Activated CD4-positive, CD25-positive, alpha-beta regulatory T cell treated with anti-CD3 and anti-CD28 coated beads, Interleukin-2, amount 50 U/mL, for 72 hours (primary cell): ENCODE results near the gene WRAP73.

Experiments
- DNase-seq: peaks from one replicate; pipeline ENCODE4 v3.0.0; 2021

Gene WRAP73, protein sequence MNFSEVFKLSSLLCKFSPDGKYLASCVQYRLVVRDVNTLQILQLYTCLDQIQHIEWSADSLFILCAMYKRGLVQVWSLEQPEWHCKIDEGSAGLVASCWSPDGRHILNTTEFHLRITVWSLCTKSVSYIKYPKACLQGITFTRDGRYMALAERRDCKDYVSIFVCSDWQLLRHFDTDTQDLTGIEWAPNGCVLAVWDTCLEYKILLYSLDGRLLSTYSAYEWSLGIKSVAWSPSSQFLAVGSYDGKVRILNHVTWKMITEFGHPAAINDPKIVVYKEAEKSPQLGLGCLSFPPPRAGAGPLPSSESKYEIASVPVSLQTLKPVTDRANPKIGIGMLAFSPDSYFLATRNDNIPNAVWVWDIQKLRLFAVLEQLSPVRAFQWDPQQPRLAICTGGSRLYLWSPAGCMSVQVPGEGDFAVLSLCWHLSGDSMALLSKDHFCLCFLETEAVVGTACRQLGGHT

DNA sequence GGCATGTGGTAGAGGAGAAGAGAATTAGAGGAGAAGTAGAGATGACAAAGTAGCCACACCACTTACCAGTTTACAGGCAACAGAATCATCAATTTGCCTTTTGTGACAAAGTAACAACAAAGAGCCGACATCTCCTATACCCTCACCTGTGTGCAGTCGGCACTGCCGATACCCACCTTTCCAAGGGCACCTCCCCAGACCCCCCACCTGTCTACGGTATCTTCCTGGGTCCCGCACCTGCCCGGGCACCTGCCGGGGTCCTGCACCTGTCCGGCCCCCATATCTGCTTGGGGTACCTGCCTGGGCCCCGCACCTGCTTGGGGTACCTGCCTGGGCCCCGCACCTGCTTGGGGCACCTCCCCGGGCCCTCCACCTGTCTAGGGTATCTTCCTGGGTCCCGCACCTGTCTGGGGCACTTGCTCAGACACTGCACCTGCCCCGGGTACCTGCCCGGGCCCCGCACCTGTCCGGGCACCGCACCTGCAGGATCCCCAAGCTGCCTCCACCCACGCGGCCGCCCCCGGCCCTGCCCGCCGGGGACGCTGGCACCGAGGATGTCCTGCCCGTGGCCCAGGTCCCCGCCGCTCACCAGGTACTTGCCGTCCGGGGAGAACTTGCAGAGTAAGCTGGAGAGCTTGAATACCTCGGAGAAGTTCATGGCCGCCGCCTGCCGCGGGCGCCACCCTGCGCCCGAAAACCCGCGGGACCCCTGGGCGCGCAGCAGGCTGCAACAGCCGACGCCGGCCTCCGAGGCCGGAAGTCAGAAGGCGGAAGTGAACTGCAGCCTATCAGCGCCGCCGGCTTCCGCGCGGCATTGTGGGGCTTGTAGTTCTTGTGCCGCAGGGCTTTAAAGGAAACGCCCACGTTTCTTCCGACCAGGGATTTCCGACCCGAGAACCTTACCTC is at the start of gene WRAP73:
Gene WRAP73 (minus strand): TSS at position 762 of the 906 bp plus-strand sequence. CDS start 104 bp downstream, at position 658.
- peak; percentile 87 for DNase-seq

DNA sequence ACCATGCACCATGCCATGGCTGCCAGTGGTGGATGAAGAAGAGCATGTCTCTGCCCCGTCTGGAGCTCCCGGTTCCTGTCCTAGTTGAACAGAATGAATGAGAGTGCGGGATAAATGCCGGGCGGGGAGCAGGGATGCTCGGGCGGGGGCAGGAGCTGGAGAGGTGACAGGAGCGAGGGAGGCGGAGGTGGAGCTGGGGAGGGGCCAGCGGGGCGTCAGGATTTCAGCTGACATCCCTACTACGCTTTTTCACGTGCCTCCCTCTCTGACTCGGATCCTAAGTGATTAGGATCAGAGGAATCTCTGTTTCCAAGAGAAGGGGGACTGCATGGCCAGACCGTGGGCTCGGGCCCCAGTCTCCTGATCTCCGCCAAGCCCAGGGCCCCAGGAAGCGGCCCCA is 49.7 kb upstream of the WRAP73 start:
- no peak for DNase-seq

DNA sequence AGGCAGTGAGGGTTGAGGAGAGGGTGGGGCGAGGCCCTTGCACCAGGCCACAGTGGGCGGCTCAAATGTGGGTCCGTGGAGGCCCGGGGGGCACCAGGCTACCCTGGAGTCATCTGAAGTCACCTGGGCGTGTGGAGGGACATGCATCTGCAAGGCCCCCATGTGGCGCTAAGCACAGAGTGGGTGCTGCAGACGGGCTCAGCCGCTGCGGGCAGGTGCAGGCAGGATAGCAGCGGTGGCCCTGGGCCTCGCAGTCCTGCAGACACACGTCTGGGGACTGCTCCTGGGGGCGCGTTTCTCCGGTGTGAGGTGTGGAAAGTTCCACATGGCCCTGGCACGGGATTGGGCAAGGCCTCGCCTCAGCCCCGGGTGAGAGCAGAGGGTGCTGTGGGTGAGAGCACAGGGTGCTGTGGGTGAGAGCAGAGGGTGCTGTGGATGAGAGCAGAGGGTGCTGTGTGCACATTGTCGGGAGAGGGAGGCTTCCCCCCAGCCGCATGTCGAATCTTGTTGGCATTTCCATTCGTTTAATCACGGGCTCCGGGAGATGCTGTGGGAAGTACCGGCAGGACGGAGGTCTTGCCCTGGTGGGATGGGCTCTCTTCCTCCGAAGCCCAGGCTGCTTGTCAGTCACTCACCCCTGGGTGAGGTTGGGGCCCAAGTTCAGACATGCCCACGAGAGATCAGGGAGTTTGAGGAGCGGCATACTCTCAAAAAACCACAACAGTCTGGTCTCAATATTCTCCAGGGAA is 48.9 kb upstream of the WRAP73 start:
- no peak for DNase-seq

DNA sequence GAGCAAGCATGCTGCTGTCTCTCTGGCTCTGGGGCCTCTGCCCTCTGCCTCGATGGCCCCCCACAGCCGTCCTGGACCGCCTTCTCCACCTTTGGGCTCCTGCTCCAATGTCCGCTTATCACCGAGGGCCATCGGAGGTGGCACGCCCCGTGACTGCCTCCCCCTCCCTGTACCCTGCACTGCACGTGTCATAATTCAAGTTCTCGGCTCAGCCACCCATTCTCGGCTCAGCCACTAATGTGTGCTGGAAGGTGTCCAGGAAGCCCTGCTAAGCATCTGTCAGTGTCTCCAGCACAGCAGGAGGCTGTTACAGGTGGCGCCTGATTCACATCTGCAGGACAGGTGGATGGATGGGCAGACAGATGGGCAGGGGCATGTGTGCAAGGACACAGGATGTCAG is 47.9 kb upstream of the WRAP73 start:
- DNase-seq = no peak

DNA sequence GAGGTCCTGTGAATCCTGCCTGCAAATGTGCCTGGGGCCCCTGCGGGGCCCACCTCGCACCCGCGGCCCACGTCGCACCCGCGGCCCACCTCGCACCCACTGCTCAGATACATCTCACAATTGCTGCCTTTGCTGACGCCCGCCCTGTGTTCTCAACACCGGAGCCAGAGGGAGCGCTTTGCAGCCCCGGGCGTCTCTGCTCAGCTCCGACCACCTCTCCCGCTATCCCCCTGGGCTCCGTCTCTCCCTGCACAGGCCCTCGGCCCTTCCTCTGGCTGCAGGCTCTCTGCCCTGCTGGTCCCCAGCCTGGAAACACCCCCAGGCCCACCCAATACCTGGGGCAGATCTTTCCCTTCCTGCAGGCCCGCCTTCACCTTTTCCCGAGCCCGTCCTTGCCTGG is 47.2 kb upstream of the WRAP73 start:
- no peak for DNase-seq

DNA sequence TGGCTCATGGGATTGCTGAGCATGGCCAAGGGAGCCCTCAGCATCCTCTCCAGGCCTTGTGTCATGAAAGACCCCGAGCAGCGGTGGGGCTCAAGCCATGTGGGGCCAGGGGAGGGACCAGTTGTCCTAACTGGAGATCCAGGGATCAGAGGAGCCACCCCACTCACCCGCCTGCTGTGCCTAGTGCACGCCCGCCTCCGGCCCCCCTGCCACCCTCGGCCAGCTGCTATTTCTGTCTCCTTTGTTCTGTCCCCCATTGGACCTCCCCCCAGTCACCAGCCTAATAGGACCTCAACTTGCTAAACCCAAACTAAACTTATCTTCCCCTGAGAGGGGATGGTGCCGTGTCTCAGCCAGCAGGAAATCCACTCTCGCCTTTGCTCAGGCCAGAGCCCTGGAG is 46.8 kb upstream of the WRAP73 start:
- no peak for DNase-seq

DNA sequence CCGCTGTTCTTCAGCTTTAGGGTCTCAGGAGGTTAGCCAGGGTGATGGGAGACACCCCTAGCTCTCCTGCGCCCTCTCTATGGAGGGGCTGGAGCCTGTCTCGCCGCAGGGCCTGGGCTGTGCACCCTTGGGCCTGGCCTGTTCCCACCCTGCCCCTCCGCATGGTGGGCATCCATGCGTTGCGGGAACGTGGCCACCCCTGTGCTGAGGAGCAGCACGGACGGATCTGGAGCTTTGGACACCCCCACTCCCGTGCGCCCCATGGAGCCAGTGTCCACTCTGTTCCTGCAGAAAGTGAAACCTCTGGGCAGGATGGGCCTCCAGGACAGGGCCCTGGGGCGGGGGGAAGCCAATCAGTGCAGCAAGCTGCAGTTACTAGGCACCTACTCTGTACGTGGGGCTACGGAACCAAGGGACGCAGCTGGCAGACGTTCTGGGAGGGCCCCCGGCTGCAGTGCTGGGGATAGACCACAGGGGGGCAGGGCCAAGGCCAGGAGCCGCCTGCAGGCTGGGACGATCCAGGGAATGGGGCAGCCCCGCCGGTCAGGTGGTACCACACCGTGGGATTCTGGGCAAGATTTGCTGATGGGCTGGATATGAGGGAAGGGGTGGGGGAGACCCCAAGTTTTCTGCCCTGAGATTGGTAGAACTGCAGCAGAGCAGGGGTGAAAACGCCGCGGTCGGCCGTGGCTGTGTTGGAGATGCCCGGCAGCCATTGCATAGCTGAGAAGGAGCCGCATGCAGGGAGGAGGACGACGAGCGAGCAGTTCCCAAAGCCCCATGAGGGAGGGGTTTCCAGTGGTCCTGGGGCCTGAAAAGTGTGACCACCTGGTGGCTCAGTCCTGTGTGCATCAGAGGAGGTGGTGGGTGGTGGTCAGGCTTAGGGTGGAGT is 45.7 kb upstream of the WRAP73 start:
- DNase-seq = no peak

DNA sequence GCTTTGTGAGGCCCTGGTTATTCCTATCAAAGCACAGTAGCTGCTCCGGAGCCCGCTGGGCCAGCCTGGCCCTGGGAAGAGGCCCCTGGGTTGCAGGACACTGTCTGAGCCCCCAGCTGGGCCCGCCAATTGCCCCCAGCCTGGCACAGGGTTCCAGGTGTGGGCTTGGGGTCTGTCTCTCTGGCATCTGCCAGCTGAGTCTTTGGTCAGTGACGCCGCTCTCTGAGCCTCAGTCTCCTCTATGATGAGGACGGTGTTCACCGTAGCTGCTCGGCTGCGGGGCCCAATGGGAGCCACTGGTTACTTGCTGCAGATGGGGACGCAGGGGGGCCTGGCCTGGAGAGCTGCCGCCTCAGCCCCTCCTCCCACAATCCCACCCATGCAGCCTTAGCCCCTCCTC is 43.4 kb upstream of the WRAP73 start:
- no peak for DNase-seq

DNA sequence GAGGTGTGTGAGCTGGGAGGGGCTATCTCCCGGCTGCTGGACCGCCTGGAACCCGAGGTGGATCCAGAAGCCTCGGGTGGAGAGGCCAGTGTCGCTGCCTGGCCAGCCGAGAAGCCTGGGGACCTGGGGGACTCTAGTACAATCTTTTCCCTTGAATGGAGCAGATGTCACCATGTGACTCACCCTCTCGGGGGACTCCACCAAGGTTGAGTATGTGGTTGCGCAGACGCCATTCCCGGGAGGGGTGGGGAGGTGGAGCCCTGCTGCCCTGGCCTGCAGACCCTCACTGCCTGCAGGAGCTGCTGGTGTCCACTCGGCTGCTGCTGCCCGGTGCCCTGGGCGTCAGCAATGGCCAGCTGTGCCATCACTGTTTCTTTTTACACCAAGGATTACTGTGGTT is 42.7 kb upstream of the WRAP73 start:
- no peak for DNase-seq

DNA sequence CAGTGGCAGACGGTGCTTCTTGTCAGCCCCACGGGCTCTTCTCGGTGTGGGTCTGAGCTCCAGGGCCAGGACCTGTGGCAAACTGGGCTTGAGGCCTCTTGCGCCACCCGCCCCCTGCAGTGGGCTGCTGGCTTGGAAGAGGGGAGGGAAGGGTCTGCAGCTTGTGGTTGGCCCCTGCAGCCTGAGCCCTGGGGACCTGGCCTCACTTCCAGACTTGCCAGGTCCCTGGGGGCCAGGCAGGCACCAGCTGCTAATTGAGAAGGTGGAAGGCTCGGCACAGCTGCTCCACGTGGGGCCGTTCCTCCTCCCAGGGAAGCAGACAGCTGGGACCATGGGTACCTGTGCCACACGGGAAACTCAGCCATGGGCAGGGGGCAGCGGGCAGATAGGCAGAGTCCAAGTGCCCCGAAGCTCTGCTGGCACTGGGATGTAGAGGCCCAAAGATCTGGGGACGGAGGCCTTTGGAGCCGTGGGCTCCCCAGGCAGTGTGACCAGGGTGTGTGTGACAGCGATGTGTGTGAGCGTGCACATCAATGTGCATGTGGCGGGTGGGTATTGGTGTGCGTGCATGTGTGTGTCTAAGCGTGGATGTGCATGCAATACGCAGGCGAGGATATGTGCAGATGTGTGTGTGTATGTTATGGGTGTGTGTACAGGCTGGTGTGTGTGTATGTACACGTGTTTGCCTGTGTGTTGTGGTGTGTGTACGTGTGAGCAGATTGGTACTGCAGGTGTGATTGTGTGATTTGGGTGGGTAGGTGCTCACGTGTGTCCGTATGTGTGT is 41.7 kb upstream of the WRAP73 start:
- no peak for DNase-seq

DNA sequence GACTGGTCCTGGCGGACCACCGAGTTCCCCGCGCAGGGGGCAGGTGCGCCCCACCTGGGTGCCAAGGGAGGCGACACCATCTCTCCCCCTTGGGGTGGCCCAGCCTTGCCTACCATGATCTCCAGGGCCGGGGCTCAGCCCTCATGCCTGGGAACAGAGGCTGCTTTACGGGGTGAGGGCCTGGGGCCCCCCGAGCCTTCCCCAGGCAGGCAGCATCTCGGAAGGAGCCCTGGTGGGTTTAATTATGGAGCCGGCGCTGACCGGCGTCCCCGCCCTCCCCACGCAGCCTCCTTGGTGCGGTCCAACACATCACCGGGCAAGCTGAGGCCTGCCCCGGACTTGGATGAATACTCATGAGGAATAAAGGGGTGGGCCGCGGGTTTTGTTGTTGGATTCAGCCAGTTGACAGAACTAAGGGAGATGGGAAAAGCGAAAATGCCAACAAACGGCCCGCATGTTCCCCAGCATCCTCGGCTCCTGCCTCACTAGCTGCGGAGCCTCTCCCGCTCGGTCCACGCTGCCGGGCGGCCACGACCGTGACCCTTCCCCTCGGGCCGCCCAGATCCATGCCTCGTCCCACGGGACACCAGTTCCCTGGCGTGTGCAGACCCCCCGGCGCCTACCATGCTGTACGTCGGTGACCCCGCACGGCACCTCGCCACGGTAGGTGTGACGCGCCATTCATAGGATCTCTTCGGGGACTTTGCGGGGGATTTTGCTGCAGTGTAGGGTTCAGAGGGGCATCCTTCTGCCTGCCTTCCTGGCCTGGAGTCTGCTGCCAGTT is 40.6 kb upstream of the WRAP73 start:
- DNase-seq = no peak

DNA sequence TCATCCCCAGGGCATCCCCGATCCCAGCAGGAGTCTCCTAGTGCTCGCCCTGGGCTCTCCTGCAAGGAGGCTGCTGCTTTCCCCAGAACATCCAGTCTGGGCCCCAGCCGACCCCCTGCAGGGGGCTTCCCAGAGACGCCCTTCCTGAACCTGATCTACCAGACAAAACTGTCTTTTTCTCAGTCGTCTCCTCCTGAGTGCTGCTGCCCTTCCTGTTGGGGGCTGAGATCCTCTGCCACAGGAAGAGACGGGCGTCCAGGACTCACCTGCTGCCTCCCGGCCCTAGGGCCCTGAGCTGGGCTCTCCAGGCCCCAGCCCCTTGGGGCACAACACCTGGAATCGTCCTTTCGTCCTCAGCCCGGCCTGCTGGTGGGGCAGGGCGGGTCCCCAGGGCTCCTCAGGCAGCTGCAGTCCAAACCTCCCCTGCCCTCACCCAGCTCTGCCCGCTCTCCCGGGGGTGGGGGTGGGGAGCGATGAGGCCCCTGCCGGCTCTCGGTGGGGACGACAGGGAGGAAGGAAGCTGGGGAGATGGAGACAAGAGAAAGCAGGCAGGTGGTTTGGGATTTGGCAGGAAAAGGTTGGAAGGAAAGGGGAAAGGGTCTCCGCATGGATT is 39.3 kb upstream of the WRAP73 start:
- DNase-seq = no peak

DNA sequence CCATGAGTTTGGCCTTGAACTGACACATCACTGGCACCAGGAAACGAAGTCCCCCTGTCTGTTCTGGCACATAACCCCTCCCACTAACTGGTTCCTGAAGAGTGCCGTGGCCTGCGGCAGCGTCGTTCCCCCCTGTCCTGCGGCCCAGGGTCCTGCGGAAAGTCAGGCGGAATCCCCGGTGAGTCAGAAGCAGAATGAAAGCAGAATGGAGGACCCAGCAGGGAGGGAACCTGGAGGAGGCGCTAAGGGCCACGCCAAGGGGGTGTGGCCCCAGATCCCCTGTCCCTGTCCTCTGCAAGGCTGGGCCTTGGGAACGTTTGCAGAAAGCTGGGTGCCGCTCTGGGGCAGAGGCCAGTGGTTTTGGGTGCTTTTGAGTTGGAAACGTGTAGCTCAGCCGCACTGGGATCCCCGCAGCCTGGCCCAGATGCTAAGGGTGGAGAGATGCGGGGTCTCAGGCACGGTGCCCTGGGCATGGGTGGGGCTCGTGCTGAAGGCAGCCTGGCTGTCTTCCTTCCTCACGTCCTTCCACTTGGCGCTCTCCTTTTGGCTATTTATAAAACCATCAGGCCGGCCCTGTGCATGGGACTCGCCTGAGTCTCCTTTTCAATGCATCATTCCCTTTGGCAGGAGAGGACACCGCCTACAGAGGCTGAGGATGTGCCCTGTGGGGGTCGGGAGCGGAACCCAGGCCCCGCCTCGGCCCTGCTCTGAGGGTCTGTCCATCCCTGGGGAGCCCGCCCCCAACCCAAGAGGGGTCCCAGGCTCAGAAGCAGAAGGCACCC is 38.6 kb upstream of the WRAP73 start:
- no peak for DNase-seq

DNA sequence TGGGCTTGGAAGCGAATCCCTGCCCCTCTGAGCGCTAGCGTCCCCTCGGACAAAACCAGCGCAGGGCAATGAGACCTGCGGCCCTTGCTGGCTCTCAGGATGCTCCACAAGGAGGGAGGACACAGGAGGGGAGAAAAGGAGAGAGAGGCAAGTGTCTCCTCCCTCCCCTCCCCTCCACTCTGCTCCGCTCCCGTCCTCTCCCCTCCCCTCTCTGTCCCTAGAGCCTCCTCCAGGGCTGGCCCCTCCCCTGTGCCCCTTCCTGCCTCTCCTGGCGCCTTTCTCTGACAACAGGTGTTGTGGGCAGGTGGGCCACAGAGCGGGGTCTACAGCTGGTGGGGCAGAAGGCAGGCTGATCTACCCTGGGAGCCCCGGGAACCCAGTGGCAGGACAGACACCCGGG is 37.6 kb upstream of the WRAP73 start:
- DNase-seq = no peak

DNA sequence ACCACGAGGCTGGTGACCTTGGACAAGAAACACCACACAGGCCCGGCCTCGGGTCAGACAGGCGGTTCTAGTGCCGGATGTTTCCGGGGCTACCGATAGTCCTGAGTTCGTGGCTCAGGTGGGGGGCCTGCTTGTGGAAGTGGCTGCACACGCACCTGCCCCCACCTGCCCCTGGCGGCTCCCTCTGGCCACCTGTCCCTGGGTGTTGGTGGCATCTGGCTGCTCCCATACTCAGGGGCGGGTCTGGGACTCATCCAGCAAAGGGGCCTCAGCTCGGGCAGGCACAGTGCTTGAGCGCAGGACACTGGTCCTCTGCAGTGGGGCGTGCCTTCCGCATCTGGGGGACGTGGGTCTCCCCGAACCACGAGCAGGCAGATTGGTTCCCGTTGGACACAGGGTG is 36.0 kb upstream of the WRAP73 start:
- DNase-seq = no peak

DNA sequence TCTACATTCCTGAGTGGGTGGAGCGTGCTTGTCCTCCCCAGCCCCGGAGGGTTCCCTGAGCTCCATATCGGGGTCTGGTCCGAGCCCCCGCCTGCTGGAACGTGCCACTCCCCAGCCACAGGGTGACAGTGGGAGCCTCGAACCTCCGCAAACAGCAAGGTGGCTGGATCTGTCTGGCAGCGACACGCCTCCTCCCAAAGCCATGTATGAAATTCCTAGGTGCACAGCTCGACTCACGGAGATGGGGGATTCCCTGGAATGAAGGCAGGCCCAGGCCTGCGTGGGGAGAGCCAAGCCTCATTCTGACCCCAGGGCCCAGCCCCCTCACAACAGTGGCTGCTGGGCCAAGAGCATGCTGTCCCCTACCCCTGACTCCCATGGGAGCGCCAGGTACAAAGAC is 35.3 kb upstream of the WRAP73 start:
- no peak for DNase-seq

DNA sequence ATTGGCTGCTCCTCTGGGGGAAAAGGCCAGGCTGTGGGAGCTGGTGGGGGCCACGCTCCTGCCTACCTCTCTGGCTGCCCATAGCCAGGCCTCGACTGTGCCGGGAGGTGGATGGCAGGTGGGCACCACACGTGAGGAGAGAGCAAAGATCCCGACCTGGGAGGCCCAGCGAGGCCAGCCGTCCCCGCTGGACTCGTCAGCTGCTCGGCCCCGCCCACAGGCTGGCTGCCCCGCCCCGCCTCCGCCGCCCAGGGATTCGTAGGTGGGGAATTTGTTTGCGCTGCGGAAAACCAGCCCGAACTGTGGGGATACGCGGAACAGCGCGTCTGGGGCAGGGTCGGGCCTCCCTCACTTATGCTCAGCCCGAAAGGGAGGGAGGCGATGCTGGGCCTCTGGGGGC is 34.1 kb upstream of the WRAP73 start:
- no peak for DNase-seq

DNA sequence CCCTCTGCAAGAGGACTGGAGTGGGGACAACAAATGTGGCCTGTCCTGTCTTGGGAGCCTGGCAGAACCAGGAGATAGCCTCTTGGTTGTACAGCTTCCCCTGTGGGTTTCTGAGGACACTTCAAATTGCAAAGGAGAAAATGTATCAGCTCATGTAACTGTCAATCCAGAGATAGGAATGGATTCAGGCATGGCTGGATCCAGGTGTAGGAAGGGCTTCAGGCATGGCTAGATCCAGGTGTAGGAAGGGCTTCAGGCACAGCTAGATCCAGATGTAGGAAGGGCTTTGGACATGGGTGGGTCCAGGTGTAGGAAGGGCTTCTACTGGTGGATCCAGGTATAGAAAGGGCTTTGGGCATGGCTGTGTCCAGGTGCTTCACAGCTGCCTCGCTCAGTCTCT is 33.3 kb upstream of the WRAP73 start:
- no peak for DNase-seq
